Kidney epithelial cell (primary cell): ENCODE results near the gene LRRC3B. TPM values are rescaled to one million over a fixed set of nuclear protein-coding genes. Genes with fewer than 3 reads are reported as not detected.

Experiments
- DNase-seq: peaks from one replicate; pipeline ENCODE4 v3.0.0-alpha.2; 2010; ENCODE audit warnings: low read depth
- H3K27me3 ChIP-seq: 2 replicates; pipeline ENCODE4 v1.6.0; 2011; ENCODE audit warnings: low read length; ENCODE audit not compliant: control insufficient read depth, insufficient read depth
- H3K36me3 ChIP-seq: 2 replicates; pipeline ENCODE4 v1.5.1; 2011; ENCODE audit warnings: low read length; ENCODE audit not compliant: control insufficient read depth, insufficient read depth
- H3K4me3 ChIP-seq: 2 replicates; pipeline ENCODE4 v1.5.1; 2011; ENCODE audit warnings: low read depth, mild to moderate bottlenecking, control low read depth, low read length
- total RNA-seq: library from RNA; depleted of rRNA; stranded (reverse); fragments of >200 nt; gene quantifications from 2 replicates; pipeline ENCODE4 v1.2.3, GENCODE V29; 2015
- TF ChIP-seq, protein P1 (sequence below): IDR thresholded peaks from 2 replicates; pipeline ENCODE4 v1.5.1; 2011; ENCODE audit warnings: mild to moderate bottlenecking, moderate library complexity, low read length, control low read depth, inconsistent platforms; ENCODE audit not compliant: insufficient read depth, poor library complexity, severe bottlenecking

Gene LRRC3B
- total RNA-seq, 1 donor from 2014 or later = not detected

- no peaks in the 10 kb centered on the region for H3K36me3 ChIP-seq
- TF ChIP-seq, protein P1, sequence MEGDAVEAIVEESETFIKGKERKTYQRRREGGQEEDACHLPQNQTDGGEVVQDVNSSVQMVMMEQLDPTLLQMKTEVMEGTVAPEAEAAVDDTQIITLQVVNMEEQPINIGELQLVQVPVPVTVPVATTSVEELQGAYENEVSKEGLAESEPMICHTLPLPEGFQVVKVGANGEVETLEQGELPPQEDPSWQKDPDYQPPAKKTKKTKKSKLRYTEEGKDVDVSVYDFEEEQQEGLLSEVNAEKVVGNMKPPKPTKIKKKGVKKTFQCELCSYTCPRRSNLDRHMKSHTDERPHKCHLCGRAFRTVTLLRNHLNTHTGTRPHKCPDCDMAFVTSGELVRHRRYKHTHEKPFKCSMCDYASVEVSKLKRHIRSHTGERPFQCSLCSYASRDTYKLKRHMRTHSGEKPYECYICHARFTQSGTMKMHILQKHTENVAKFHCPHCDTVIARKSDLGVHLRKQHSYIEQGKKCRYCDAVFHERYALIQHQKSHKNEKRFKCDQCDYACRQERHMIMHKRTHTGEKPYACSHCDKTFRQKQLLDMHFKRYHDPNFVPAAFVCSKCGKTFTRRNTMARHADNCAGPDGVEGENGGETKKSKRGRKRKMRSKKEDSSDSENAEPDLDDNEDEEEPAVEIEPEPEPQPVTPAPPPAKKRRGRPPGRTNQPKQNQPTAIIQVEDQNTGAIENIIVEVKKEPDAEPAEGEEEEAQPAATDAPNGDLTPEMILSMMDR = no peak
- H3K27me3 ChIP-seq = no peaks in the 10 kb centered on the region
- DNase-seq = no peak
- H3K4me3 ChIP-seq = no peak overlapping the region
Observed at GRCh38 chr3:26652164-26652563, 29.6 kb downstream of the LRRC3B start.

GRCh38 chr3:26653811-26654425 lies 31.3 kb downstream of the LRRC3B start:
- no peak for DNase-seq

DNA sequence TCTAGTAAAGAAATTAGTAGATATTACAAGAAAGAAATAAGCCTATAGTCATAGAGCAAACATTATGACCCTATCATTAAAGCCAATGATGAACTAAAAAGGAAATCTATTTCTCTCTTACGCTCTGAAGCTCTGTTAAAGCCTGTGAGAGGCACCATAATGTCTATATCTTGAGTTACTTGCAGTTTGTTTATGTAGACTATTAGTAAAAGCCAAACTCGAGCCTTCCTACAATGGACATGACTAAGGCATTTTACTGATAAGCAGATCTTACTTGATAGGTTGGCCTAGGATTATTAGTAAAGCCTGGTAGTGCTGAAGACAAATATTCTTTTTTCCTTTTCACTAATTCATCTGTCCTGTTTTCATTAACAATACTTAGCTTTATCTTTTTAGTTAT lies 32.7 kb downstream of the LRRC3B start:
- no peak overlapping the region for H3K4me3 ChIP-seq
- DNase-seq = no peak
- TF ChIP-seq, protein P1 = no peak
- no peaks in the 10 kb centered on the region for H3K27me3 ChIP-seq
- no peaks in the 10 kb centered on the region for H3K36me3 ChIP-seq

More at GRCh38 chr3:26653811-26654425, 31.3 kb downstream of the LRRC3B start:
- H3K4me3 ChIP-seq = no peak overlapping the region
- TF ChIP-seq, protein P1 = no peak
- no peaks in the 10 kb centered on the region for H3K27me3 ChIP-seq
- H3K36me3 ChIP-seq = no peaks in the 10 kb centered on the region

DNA sequence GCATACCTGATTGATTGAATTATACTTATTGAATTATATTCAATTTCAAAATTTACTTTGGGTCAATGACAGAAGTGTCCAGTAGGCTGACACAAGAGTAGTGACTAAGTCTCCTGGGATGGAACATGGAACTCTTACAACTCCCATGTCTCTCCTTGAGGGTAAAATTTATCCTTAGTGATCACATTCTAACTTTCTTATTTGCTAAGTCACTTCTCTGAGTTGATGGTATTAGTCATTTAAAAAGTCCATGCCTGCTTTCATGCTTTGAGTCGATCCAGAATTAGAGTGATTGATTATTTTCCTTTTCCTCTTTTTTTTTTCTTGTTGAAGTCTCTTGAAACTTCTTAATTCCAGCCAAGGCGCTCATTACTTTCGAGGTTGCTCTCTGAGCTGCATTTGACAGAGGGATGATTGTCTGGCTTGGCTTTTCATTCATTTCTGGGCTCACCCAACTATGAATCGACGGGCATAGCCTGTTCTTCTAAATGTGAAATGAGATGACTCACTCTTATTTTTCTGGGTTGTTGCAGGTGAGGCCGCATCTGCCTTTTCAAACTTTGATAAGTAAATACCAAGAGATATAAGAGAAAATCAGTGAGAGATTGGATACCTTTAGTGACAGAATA lies 34.9 kb downstream of the LRRC3B start:
- Histone ChIP-seq H3K27me3 (no peaks in the 10 kb centered on the region), H3K4me3 (no peak overlapping the region), H3K36me3 (no peaks in the 10 kb centered on the region)
- peak; percentile 43 for DNase-seq
- TF ChIP-seq, protein P1 = no peak

DNA sequence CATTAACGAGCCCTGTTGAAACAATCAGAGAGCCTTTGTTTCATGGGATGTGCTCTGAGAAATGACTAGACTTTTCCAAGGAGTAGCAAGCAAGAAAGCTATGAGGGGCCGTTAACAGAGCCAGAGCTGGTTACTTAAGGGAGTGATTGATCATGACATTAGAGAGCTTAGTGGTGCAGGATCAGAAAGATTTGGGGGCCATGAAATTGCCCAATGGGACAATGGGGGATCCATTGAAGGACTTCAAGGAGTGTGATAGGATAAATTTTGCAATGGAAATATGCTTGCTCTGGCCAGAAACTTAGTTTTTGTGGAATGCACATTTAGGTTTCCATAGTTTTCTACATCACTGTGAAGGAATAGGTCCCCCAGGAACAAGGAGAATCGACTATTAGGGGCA lies 45.6 kb downstream of the LRRC3B start:
- H3K4me3 ChIP-seq = no peak overlapping the region
- TF ChIP-seq, protein P1 = no peak
- no peaks in the 10 kb centered on the region for H3K27me3 ChIP-seq
- DNase-seq = no peak
- H3K36me3 ChIP-seq = no peaks in the 10 kb centered on the region

- TF ChIP-seq, protein P1 = no peak
- Histone ChIP-seq H3K27me3 (no peaks in the 10 kb centered on the region), H3K4me3 (no peak overlapping the region), H3K36me3 (no peaks in the 10 kb centered on the region)
- DNase-seq = no peak
Observed at GRCh38 chr3:26668696-26669095, 46.1 kb downstream of the LRRC3B start.
